ENCODE data around the gene KRTAP3-3.

The KRTAP3-3 gene

DNA sequence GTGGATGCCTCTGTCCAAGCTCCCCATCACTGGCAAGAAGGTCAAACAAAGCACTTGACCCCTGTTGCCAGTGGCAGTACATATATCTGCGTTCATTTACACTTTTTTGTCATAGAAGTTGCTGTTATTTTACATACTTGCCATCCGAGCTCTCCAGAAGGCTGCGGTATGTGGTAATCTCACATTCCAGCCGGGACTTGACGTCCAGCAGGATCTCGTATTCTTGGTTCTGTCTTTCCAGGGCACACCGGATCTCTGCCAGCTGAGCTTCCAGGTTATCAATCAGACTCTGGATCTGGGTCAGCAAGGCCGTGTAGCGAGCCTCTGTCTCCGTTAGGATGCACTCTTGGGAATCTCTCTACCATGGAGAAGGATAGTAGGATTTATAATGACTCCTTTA lies 33.8 kb downstream of the KRTAP3-3 start:
- TF ChIP-seq, protein P1, sequence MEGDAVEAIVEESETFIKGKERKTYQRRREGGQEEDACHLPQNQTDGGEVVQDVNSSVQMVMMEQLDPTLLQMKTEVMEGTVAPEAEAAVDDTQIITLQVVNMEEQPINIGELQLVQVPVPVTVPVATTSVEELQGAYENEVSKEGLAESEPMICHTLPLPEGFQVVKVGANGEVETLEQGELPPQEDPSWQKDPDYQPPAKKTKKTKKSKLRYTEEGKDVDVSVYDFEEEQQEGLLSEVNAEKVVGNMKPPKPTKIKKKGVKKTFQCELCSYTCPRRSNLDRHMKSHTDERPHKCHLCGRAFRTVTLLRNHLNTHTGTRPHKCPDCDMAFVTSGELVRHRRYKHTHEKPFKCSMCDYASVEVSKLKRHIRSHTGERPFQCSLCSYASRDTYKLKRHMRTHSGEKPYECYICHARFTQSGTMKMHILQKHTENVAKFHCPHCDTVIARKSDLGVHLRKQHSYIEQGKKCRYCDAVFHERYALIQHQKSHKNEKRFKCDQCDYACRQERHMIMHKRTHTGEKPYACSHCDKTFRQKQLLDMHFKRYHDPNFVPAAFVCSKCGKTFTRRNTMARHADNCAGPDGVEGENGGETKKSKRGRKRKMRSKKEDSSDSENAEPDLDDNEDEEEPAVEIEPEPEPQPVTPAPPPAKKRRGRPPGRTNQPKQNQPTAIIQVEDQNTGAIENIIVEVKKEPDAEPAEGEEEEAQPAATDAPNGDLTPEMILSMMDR (IDR thresholded peaks at IDR 0.05; ENCODE audit: low read depth, low read length), result no peak
- Histone ChIP-seq H3K27me3 (peaks cover 47% of the 10 kb centered on the region), H3K36me3 (no peaks in the 10 kb centered on the region), H3K4me3 (ENCODE audit: low read depth, low read length) (no peak overlapping the region), H3K9me3 (no peaks in the 10 kb centered on the region; the same call in 1 of the 2 replicates), H3K4me1 (no peaks in the 10 kb centered on the region)
- no peak for DNase-seq

DNA sequence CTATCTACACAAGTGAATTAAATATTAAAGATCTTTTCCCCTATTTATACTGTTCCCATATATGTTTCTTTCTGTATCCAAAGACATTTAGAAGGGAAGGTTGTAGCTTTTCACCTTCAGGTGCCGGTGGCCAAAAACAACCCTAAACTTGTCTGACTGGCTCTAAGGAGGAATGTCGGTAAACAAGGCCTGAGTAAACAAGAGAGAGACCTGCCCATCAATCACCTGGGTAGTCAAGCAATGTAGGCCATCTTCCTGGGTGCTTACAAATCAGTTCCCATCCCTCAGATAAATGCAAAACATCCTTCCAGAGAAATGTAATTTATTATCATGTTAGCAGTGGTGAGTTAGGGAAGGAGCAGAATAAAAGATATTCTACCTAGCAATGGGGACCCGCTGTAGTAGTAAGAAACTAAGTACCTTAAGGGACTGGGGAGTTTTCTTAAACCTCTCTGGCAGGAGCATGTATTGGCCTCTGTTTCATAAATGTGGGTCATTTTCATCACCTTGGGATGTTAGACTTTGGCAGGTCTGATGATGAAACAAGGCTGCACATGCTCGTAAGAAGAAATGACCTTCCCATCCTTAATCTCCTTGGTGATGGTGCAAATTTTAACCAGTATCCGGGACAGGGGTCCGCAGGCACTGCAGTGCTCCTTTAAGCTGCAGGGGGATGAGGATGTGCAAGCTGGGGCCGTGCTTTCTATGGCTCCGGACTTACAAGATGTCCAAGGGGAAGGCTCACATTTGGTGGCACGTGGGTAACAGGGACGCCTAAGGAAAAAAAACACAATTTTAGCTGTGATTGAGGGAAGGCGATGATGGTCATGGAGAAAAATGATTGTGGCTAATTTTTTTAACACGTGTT lies 35.6 kb downstream of the KRTAP3-3 start:
- TF ChIP-seq, protein P1 (IDR thresholded peaks at IDR 0.05; ENCODE audit: low read depth, low read length), result no peak
- H3K36me3 ChIP-seq, result no peaks in the 10 kb centered on the region
- DNase-seq, result no peak
- H3K27me3 ChIP-seq, result peaks cover 45% of the 10 kb centered on the region
- no peaks in the 10 kb centered on the region for H3K9me3 ChIP-seq
- no peaks in the 10 kb centered on the region; the same call in 1 of the 2 replicates for H3K4me1 ChIP-seq
- H3K4me3 ChIP-seq (ENCODE audit: low read depth, low read length), result no peak overlapping the region

GRCh38 chr17:40956401-40957254 lies 37.3 kb downstream of the KRTAP3-3 start:
- Histone ChIP-seq H3K4me1 (no peaks in the 10 kb centered on the region; the same call in 1 of the 2 replicates), H3K9me3 (no peaks in the 10 kb centered on the region), H3K27me3 (peaks cover 37% of the 10 kb centered on the region), H3K4me3 (ENCODE audit: low read depth, low read length) (no peak overlapping the region), H3K36me3 (no peaks in the 10 kb centered on the region)
- DNase-seq, result no peak
- TF ChIP-seq, protein P1 (IDR thresholded peaks at IDR 0.05; ENCODE audit: low read depth, low read length), result no peak

DNA sequence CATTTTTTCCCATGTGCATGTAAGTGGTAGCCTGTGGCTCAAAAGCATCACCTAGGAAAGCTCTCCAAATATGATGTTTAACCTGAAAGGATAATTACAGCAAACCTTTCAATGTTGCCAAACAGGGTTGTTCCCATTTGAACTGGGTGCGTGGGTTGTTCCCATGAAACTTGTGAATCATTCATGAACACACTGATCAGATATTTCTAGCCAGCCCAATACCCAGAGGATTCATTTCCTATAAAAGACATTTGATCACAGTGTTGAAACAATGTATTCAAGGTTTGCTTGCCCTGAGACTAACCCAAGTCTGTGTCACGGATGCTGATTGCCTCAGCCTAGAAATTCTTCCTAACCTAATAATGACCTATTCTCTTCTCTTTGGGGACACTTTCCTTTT lies 40.1 kb downstream of the KRTAP3-3 start:
- no peak for DNase-seq
- TF ChIP-seq, protein P1 (IDR thresholded peaks at IDR 0.05; ENCODE audit: low read depth, low read length), result no peak
- no peaks in the 10 kb centered on the region; the same call in 1 of the 2 replicates for H3K4me1 ChIP-seq

DNA sequence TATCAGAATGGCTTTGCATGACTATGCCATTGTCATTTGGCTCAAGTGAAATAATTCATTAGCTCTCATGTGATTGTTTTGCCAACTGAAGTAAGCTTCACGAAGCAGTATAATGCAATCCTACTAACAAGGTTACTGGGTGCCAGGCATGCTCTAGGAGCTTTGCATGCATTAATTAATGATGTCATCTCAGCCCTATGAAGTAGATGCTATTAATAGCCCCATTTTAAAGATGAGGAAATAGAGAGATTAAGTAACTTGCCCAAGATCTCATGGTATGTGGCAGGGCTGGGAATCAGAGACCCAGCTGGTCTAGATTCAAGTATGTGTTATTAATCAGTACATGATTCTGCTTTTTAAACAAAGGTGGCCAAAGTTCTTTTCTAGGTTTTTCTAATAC lies 41.3 kb downstream of the KRTAP3-3 start:
- peaks cover 37% of the 10 kb centered on the region for H3K27me3 ChIP-seq
- TF ChIP-seq, protein P1 (IDR thresholded peaks at IDR 0.05; ENCODE audit: low read depth, low read length), result no peak

More for the DNA sequence above, 40.1 kb downstream of the KRTAP3-3 start:
- H3K27me3 ChIP-seq, result peaks cover 39% of the 10 kb centered on the region
- no peaks in the 10 kb centered on the region for H3K36me3 ChIP-seq
- H3K4me3 ChIP-seq (ENCODE audit: low read depth, low read length), result no peak overlapping the region
- H3K9me3 ChIP-seq, result no peaks in the 10 kb centered on the region

More for the DNA sequence above, 41.3 kb downstream of the KRTAP3-3 start:
- Histone ChIP-seq H3K9me3 (no peaks in the 10 kb centered on the region), H3K4me3 (ENCODE audit: low read depth, low read length) (no peak overlapping the region), H3K4me1 (no peaks in the 10 kb centered on the region; the same call in 1 of the 2 replicates), H3K36me3 (no peaks in the 10 kb centered on the region)
- DNase-seq, result no peak
